ENCODE data around the gene RPS18. TPM values are rescaled to one million over a fixed set of nuclear protein-coding genes. Genes with fewer than 3 reads are reported as not detected.

The RPS18 gene
- total and polyA plus RNA-seq, 2 of the 13 experiments (the other 11 are each of a cell fraction or from before 2014, with no cell fraction given), result 3,896 to 5,806 TPM

GRCh38 chr6:33313105-33313708 lies 41.3 kb downstream of the RPS18 start (continued):
- TF ChIP-seq ZMYM2 (CRISPR knock-in tag; IDR thresholded peaks at IDR 0.05), result no peak
- TF ChIP-seq ZBTB20 (CRISPR knock-in tag; IDR thresholded peaks at IDR 0.05; ENCODE audit: borderline replicate concordance, low read depth), result no peak
- no peak for TF ChIP-seq TOE1 (CRISPR knock-in tag; IDR thresholded peaks at IDR 0.05)
- TF ChIP-seq, protein P1, sequence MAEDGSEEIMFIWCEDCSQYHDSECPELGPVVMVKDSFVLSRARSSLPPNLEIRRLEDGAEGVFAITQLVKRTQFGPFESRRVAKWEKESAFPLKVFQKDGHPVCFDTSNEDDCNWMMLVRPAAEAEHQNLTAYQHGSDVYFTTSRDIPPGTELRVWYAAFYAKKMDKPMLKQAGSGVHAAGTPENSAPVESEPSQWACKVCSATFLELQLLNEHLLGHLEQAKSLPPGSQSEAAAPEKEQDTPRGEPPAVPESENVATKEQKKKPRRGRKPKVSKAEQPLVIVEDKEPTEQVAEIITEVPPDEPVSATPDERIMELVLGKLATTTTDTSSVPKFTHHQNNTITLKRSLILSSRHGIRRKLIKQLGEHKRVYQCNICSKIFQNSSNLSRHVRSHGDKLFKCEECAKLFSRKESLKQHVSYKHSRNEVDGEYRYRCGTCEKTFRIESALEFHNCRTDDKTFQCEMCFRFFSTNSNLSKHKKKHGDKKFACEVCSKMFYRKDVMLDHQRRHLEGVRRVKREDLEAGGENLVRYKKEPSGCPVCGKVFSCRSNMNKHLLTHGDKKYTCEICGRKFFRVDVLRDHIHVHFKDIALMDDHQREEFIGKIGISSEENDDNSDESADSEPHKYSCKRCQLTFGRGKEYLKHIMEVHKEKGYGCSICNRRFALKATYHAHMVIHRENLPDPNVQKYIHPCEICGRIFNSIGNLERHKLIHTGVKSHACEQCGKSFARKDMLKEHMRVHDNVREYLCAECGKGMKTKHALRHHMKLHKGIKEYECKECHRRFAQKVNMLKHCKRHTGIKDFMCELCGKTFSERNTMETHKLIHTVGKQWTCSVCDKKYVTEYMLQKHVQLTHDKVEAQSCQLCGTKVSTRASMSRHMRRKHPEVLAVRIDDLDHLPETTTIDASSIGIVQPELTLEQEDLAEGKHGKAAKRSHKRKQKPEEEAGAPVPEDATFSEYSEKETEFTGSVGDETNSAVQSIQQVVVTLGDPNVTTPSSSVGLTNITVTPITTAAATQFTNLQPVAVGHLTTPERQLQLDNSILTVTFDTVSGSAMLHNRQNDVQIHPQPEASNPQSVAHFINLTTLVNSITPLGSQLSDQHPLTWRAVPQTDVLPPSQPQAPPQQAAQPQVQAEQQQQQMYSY (CRISPR knock-in tag; IDR thresholded peaks at IDR 0.05), result no peak
- peak; percentile 65 for TF ChIP-seq BCL3 (CRISPR knock-in tag; IDR thresholded peaks at IDR 0.05)
- TF ChIP-seq, protein P2, sequence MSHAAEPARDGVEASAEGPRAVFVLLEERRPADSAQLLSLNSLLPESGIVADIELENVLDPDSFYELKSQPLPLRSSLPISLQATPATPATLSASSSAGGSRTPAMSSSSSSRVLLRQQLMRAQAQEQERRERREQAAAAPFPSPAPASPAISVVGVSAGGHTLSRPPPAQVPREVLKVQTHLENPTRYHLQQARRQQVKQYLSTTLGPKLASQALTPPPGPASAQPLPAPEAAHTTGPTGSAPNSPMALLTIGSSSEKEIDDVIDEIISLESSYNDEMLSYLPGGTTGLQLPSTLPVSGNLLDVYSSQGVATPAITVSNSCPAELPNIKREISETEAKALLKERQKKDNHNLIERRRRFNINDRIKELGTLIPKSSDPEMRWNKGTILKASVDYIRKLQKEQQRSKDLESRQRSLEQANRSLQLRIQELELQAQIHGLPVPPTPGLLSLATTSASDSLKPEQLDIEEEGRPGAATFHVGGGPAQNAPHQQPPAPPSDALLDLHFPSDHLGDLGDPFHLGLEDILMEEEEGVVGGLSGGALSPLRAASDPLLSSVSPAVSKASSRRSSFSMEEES (CRISPR knock-in tag; IDR thresholded peaks at IDR 0.05), result no peak
- no peak for TF ChIP-seq ELF4 (CRISPR knock-in tag; IDR thresholded peaks at IDR 0.05; ENCODE audit: borderline replicate concordance)
- no peak for TF ChIP-seq THAP8 (CRISPR knock-in tag; IDR thresholded peaks at IDR 0.05; ENCODE audit: borderline replicate concordance)
- TF ChIP-seq ZNF7 (CRISPR knock-in tag; IDR thresholded peaks at IDR 0.05), result no peak
- no peak for TF ChIP-seq ZNF674 (CRISPR knock-in tag; IDR thresholded peaks at IDR 0.05; ENCODE audit: low read depth)
- TF ChIP-seq ZNF207 (IDR thresholded peaks at IDR 0.05; ENCODE audit: borderline replicate concordance), result no peak
- no peak for TF ChIP-seq TAF15 (IDR thresholded peaks at IDR 0.05; ENCODE audit: low read depth, low read length, poor library complexity, severe bottlenecking)
- TF ChIP-seq ARID2 (CRISPR knock-in tag; IDR thresholded peaks at IDR 0.05; ENCODE audit: borderline replicate concordance), result no peak
- TF ChIP-seq ATRX (CRISPR knock-in tag; IDR thresholded peaks at IDR 0.05; ENCODE audit: borderline replicate concordance), result no peak
- TF ChIP-seq ZBTB46 (CRISPR knock-in tag; IDR thresholded peaks at IDR 0.05; ENCODE audit: borderline replicate concordance), result no peak

Data from HepG2 (cell line).